ENCODE results near the gene TECPR1.

- TF ChIP-seq CTCF (IDR thresholded peaks at IDR 0.05; ENCODE audit: insufficient read depth, low read length) (no peak), POLR2AphosphoS5 (IDR thresholded peaks at IDR 0.05; ENCODE audit: low read depth) (no peak), REST (IDR thresholded peaks at IDR 0.05; ENCODE audit: insufficient replicate concordance, low read depth) (no peak), GABPA (IDR thresholded peaks at IDR 0.05; ENCODE audit: low read depth) (no peak), SPI1 (IDR thresholded peaks at IDR 0.05; ENCODE audit: borderline replicate concordance, low read depth) (no peak)
These were observed 46.7 kb downstream of the TECPR1 start for GRCh38 chr7:98205162-98205845.
